Measurements from ENCODE around the gene FOXP1. TPM values are rescaled to one million over a fixed set of nuclear protein-coding genes. Genes with fewer than 3 reads are reported as not detected.

The FOXP1 gene
- total RNA-seq, 1 donor from 2014 or later = 71.3 TPM

- peaks cover 3% of the 10 kb centered on the region for H3K27me3 Mint-ChIP-seq (ENCODE audit: unreplicated experiment)
- DNase-seq (ENCODE audit: low spot score) = no peak
- H3K4me3 Mint-ChIP-seq (ENCODE audit: unreplicated experiment) = no peak overlapping the region
- TF ChIP-seq, protein P1, sequence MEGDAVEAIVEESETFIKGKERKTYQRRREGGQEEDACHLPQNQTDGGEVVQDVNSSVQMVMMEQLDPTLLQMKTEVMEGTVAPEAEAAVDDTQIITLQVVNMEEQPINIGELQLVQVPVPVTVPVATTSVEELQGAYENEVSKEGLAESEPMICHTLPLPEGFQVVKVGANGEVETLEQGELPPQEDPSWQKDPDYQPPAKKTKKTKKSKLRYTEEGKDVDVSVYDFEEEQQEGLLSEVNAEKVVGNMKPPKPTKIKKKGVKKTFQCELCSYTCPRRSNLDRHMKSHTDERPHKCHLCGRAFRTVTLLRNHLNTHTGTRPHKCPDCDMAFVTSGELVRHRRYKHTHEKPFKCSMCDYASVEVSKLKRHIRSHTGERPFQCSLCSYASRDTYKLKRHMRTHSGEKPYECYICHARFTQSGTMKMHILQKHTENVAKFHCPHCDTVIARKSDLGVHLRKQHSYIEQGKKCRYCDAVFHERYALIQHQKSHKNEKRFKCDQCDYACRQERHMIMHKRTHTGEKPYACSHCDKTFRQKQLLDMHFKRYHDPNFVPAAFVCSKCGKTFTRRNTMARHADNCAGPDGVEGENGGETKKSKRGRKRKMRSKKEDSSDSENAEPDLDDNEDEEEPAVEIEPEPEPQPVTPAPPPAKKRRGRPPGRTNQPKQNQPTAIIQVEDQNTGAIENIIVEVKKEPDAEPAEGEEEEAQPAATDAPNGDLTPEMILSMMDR (IDR thresholded peaks at IDR 0.05; ENCODE audit: unreplicated experiment) = no peak
- peaks cover 17% of the 10 kb centered on the region for H3K4me1 Mint-ChIP-seq (ENCODE audit: unreplicated experiment)
- H3K27ac Mint-ChIP-seq (ENCODE audit: unreplicated experiment) = no peak overlapping the region
- H3K36me3 Mint-ChIP-seq (ENCODE audit: low read depth, unreplicated experiment) = peaks cover 4% of the 10 kb centered on the region
- H3K9me3 Mint-ChIP-seq (ENCODE audit: unreplicated experiment) = no peaks in the 10 kb centered on the region
These were observed 4.1 kb downstream of the FOXP1 start for GRCh38 chr3:71579326-71579934.

GRCh38 chr3:71578054-71578751, 5.3 kb downstream of the FOXP1 start:
- Mint-ChIP-seq H3K4me3 (ENCODE audit: unreplicated experiment) (no peak overlapping the region), H3K9me3 (ENCODE audit: unreplicated experiment) (no peaks in the 10 kb centered on the region), H3K27me3 (ENCODE audit: unreplicated experiment) (peaks cover 2% of the 10 kb centered on the region), H3K27ac (ENCODE audit: unreplicated experiment) (no peak overlapping the region), H3K4me1 (ENCODE audit: unreplicated experiment) (peaks cover 14% of the 10 kb centered on the region), H3K36me3 (ENCODE audit: low read depth, unreplicated experiment) (peaks cover 4% of the 10 kb centered on the region)
- DNase-seq (ENCODE audit: low spot score) = no peak
- TF ChIP-seq, protein P1 (IDR thresholded peaks at IDR 0.05; ENCODE audit: unreplicated experiment) = no peak

GRCh38 chr3:71577011-71577410, 6.5 kb downstream of the FOXP1 start:
- Mint-ChIP-seq H3K9me3 (ENCODE audit: unreplicated experiment) (no peaks in the 10 kb centered on the region), H3K27ac (ENCODE audit: unreplicated experiment) (no peak overlapping the region), H3K36me3 (ENCODE audit: low read depth, unreplicated experiment) (peaks cover 4% of the 10 kb centered on the region), H3K4me1 (ENCODE audit: unreplicated experiment) (peaks cover 14% of the 10 kb centered on the region), H3K27me3 (ENCODE audit: unreplicated experiment) (peaks cover under 1% of the 10 kb centered on the region), H3K4me3 (ENCODE audit: unreplicated experiment) (no peak overlapping the region)
- TF ChIP-seq, protein P1 (IDR thresholded peaks at IDR 0.05; ENCODE audit: unreplicated experiment) = no peak
- no peak for DNase-seq (ENCODE audit: low spot score)

DNA sequence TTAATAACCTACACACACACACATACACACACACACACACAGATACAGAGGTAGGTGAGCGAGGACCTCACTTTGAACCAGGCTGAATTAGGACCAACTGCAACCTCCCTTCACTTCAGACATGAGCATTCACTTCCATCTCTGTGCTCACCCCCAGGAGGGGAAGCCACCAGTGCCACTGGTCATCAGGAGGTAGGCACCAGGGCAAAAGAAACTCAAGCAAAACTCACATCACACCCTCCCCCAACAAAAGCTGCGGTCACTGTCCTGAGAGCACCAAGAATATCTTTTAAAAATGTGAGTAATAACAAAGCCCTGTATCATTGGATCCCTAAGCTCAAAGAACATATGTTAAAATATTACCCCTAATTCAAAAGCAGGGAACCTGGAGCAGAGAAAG, 8.1 kb downstream of the FOXP1 start:
- no peak overlapping the region for H3K4me3 Mint-ChIP-seq (ENCODE audit: unreplicated experiment)
- peaks cover 7% of the 10 kb centered on the region for H3K4me1 Mint-ChIP-seq (ENCODE audit: unreplicated experiment)
- H3K27ac Mint-ChIP-seq (ENCODE audit: unreplicated experiment) = no peak overlapping the region
- no peak for DNase-seq (ENCODE audit: low spot score)
- no peaks in the 10 kb centered on the region for H3K36me3 Mint-ChIP-seq (ENCODE audit: low read depth, unreplicated experiment)
- no peaks in the 10 kb centered on the region for H3K9me3 Mint-ChIP-seq (ENCODE audit: unreplicated experiment)
- TF ChIP-seq, protein P1 (IDR thresholded peaks at IDR 0.05; ENCODE audit: unreplicated experiment) = no peak
- H3K27me3 Mint-ChIP-seq (ENCODE audit: unreplicated experiment) = no peaks in the 10 kb centered on the region

DNA sequence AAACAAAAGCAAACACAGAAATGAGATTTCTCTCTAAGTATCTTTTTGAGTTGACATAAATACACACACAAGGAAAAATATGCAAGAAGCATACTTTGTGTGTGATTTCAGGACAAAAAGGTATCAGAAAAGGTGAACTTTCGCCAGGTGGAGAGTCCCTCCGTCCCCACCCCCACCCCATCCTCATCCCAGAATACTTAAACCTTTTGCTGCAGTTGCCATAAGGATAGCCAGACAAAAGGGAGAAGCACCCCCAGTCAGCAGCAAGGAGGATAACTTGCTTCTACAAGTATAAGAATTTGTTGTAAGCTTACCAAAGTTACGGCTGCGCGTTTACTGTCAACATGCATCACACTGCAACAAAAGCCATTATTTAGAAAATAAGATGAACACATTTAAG, 10.3 kb downstream of the FOXP1 start:
- Mint-ChIP-seq H3K9me3 (ENCODE audit: unreplicated experiment) (no peaks in the 10 kb centered on the region), H3K27ac (ENCODE audit: unreplicated experiment) (no peak overlapping the region), H3K27me3 (ENCODE audit: unreplicated experiment) (no peaks in the 10 kb centered on the region), H3K36me3 (ENCODE audit: low read depth, unreplicated experiment) (no peaks in the 10 kb centered on the region), H3K4me1 (ENCODE audit: unreplicated experiment) (peaks cover 3% of the 10 kb centered on the region), H3K4me3 (ENCODE audit: unreplicated experiment) (no peak overlapping the region)
- TF ChIP-seq, protein P1 (IDR thresholded peaks at IDR 0.05; ENCODE audit: unreplicated experiment) = no peak
- no peak for DNase-seq (ENCODE audit: low spot score)
